A549 treated with GW870086 at 1 μM for 4 hours (cell line): Measurements from ENCODE around the gene CCDC167. TPM values are rescaled to one million over a fixed set of nuclear protein-coding genes. Genes with fewer than 3 reads are reported as not detected.

Source experiments
- total RNA-seq: library from RNA; stranded (reverse); fragments of 200-300 nt; extraction: Qiagen RNA extraction; gene quantifications from 5 replicates; pipeline ENCODE4 v1.2.3, GENCODE V29; 2022; ENCODE audit warnings: low read depth

CCDC167 gene
- total RNA-seq = 40.9 to 52.5 TPM (median 46.0 TPM) in 5 replicates

DNA sequence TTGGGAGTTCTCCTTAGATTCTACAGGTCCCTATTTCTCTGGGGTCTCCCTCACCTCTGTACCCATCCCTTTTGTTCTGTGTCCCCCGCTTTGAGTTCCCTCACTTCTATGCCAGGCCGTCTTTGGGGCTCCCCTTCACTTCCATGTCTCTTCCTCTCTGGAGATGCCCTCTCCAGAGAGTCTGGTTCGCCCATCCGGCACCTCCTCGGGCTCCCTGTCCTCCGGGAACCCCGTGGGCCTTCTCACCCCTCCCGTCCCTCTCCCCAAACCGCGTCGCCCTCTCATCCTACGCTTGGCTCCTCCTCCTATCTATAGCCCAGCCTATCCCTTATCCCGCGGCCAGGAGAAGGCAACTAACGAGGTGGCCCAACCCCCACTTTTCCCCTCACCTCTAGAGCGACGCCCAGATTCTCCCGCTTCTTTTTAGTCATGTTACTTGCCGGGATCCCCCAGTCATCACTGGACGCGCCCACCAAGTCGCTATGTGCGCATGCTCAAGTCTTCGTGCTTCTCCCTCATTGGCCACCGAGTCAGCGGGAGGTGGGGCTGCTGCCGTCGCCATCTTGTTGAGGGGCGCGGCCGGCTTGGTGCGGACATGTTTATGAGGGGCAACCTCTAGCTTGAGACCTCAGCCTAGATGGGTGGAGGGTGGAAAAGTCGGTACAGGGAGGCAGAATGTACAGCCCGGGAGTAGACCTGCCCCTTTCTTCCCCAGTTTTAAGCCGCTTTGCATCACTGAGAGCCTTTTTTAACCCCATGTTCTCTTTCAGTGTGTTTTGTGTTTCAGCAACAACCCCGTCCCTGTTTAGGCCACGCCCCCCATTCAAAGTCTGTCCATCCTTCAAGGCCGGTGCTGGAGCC, at the start of gene CCDC167:
Gene CCDC167 (minus strand): TSS at position 461 of the 861 bp plus-strand sequence. CDS start 30 bp downstream, at position 431.

Other genes with a start within 250 kb of the CCDC167 start
- gene TBC1D22B, start 242.1 kb downstream of the CCDC167 start, total RNA-seq = 4.4 to 5.9 TPM (median 5.7 TPM) in 5 replicates
- 0.33 to 1.7 TPM (median 0.72 TPM) in 5 replicates for gene TMEM217, start 241.7 kb downstream of the CCDC167 start, total RNA-seq
- 20.1 to 24.3 TPM (median 23.4 TPM) in 5 replicates for gene RNF8, start 145.9 kb downstream of the CCDC167 start, total RNA-seq
- gene CMTR1, start 66.7 kb downstream of the CCDC167 start, total RNA-seq = 14.2 to 17.2 TPM (median 15.6 TPM) in 5 replicates
- 5.7 to 8.8 TPM (median 7.1 TPM) in 5 replicates for gene MDGA1, start 198.0 kb upstream of the CCDC167 start, total RNA-seq